ENCODE data around the gene POMT1.
A peak's percentile ranks its signal among the peaks of the same experiment; 100 is the strongest.
"Not testable (repeated sequence)": the region's sequence is repeated elsewhere in the genome, so short reads cannot be mapped to it uniquely, and the experiment has no call there.

The POMT1 gene

GRCh38 chr9:131503626-131504465 is 1.1 kb downstream of the POMT1 start:
- Histone ChIP-seq H3K9ac (no peak overlapping the region), H3K79me2 (peaks cover 2% of the 10 kb centered on the region), H3K27ac (no peak overlapping the region), H3K4me3 (ENCODE audit: low read depth, low read length) (peak overlapping the region; percentile 95), H3K27me3 (ENCODE audit: control insufficient read depth, insufficient read depth, low read length) (no peaks in the 10 kb centered on the region), H3K4me2 (ENCODE audit: low read length) (peak overlapping the region; percentile 92), H3K9me3 (ENCODE audit: control insufficient read depth, low read length) (no peaks in the 10 kb centered on the region), H2AFZ (peak overlapping the region; percentile 92), H3K36me3 (ENCODE audit: control insufficient read depth, insufficient read depth, low read length) (no peaks in the 10 kb centered on the region), H3K4me1 (peaks cover 2% of the 10 kb centered on the region)
- no peak for TF ChIP-seq CTCF (IDR thresholded peaks at IDR 0.05)

- no peak for TF ChIP-seq CTCF (IDR thresholded peaks at IDR 0.05)
- no peak overlapping the region for H3K9ac ChIP-seq
- no peaks in the 10 kb centered on the region for H3K36me3 ChIP-seq (ENCODE audit: control insufficient read depth, insufficient read depth, low read length)
- no peaks in the 10 kb centered on the region for H3K9me3 ChIP-seq (ENCODE audit: control insufficient read depth, low read length)
- no peak overlapping the region for H3K27ac ChIP-seq
- H3K4me2 ChIP-seq (ENCODE audit: low read length), result no peak overlapping the region
- H3K27me3 ChIP-seq (ENCODE audit: control insufficient read depth, insufficient read depth, low read length), result no peaks in the 10 kb centered on the region
- H2AFZ ChIP-seq, result no peak overlapping the region
- H3K4me3 ChIP-seq (ENCODE audit: low read depth, low read length), result no peak overlapping the region
- H3K79me2 ChIP-seq, result peaks cover 2% of the 10 kb centered on the region
- H3K4me1 ChIP-seq, result peaks cover 2% of the 10 kb centered on the region
Observed at GRCh38 chr9:131505012-131505411, 2.3 kb downstream of the POMT1 start.

GRCh38 chr9:131511416-131511815 is 8.7 kb downstream of the POMT1 start:
- no peaks in the 10 kb centered on the region for H3K9me3 ChIP-seq (ENCODE audit: control insufficient read depth, low read length)
- no peaks in the 10 kb centered on the region for H3K79me2 ChIP-seq
- no peaks in the 10 kb centered on the region for H3K36me3 ChIP-seq (ENCODE audit: control insufficient read depth, insufficient read depth, low read length)
- no peak overlapping the region for H3K4me3 ChIP-seq (ENCODE audit: low read depth, low read length)
- H3K4me1 ChIP-seq, result no peaks in the 10 kb centered on the region
- H3K27me3 ChIP-seq (ENCODE audit: control insufficient read depth, insufficient read depth, low read length), result no peaks in the 10 kb centered on the region
- H3K27ac ChIP-seq, result no peak overlapping the region
- H3K9ac ChIP-seq, result no peak overlapping the region
- no peak overlapping the region for H3K4me2 ChIP-seq (ENCODE audit: low read length)
- H2AFZ ChIP-seq, result no peak overlapping the region
- TF ChIP-seq CTCF (IDR thresholded peaks at IDR 0.05), result no peak

GRCh38 chr9:131511880-131512279 is 9.2 kb downstream of the POMT1 start:
- Histone ChIP-seq H3K79me2 (no peaks in the 10 kb centered on the region), H2AFZ (no peak overlapping the region), H3K9ac (no peak overlapping the region), H3K4me2 (ENCODE audit: low read length) (no peak overlapping the region), H3K4me1 (no peaks in the 10 kb centered on the region), H3K27ac (no peak overlapping the region), H3K27me3 (ENCODE audit: control insufficient read depth, insufficient read depth, low read length) (no peaks in the 10 kb centered on the region), H3K36me3 (ENCODE audit: control insufficient read depth, insufficient read depth, low read length) (no peaks in the 10 kb centered on the region), H3K4me3 (ENCODE audit: low read depth, low read length) (no peak overlapping the region), H3K9me3 (ENCODE audit: control insufficient read depth, low read length) (no peaks in the 10 kb centered on the region)
- no peak for TF ChIP-seq CTCF (IDR thresholded peaks at IDR 0.05)

GRCh38 chr9:131513177-131513576 is 10.5 kb downstream of the POMT1 start:
- H3K4me2 ChIP-seq (ENCODE audit: low read length), result no peak overlapping the region
- H3K9me3 ChIP-seq (ENCODE audit: control insufficient read depth, low read length), result no peaks in the 10 kb centered on the region
- no peaks in the 10 kb centered on the region for H3K27me3 ChIP-seq (ENCODE audit: control insufficient read depth, insufficient read depth, low read length)
- no peak overlapping the region for H3K4me3 ChIP-seq (ENCODE audit: low read depth, low read length)
- H3K27ac ChIP-seq, result no peak overlapping the region
- no peak overlapping the region for H2AFZ ChIP-seq
- H3K79me2 ChIP-seq, result no peaks in the 10 kb centered on the region
- no peaks in the 10 kb centered on the region for H3K36me3 ChIP-seq (ENCODE audit: control insufficient read depth, insufficient read depth, low read length)
- no peak for TF ChIP-seq CTCF (IDR thresholded peaks at IDR 0.05)
- H3K4me1 ChIP-seq, result no peaks in the 10 kb centered on the region
- no peak overlapping the region for H3K9ac ChIP-seq

- H3K27ac ChIP-seq; H3K36me3 ChIP-seq (ENCODE audit: control insufficient read depth, insufficient read depth, low read length); H2AFZ ChIP-seq; H3K9ac ChIP-seq; H3K4me3 ChIP-seq (ENCODE audit: low read depth, low read length); H3K27me3 ChIP-seq (ENCODE audit: control insufficient read depth, insufficient read depth, low read length); H3K4me1 ChIP-seq; H3K9me3 ChIP-seq (ENCODE audit: control insufficient read depth, low read length); H3K79me2 ChIP-seq; H3K4me2 ChIP-seq (ENCODE audit: low read length): not testable (repeated sequence)
Observed at GRCh38 chr9:131515559-131516031, 12.9 kb downstream of the POMT1 start.

Data from parathyroid adenoma (tissue), 2 donors.